HG02938 (cell line): Measurements from ENCODE around the gene CD300LF.

Experiments
- ATAC-seq: cut with Tn5 transposase; IDR thresholded peaks from one replicate; pipeline ENCODE4 v1.9.1; 2021; ENCODE audit warnings: mild to moderate bottlenecking, moderate library complexity; ENCODE audit not compliant: unreplicated experiment

The CD300LF gene

GRCh38 chr17:74691151-74691550, 21.6 kb downstream of the CD300LF start:
- ATAC-seq: no peak

- ATAC-seq: no peak
These were observed 22.3 kb downstream of the CD300LF start for GRCh38 chr17:74690409-74690825.

GRCh38 chr17:74687886-74688285, 24.8 kb downstream of the CD300LF start:
- ATAC-seq: no peak

- ATAC-seq: no peak
These were observed 26.0 kb downstream of the CD300LF start for GRCh38 chr17:74686761-74687160.

- no peak for ATAC-seq
These were observed 30.1 kb downstream of the CD300LF start for GRCh38 chr17:74682471-74683190.

- no peak for ATAC-seq
These were observed 30.7 kb downstream of the CD300LF start for GRCh38 chr17:74682028-74682427.

GRCh38 chr17:74680941-74681340, 31.8 kb downstream of the CD300LF start:
- ATAC-seq: no peak

GRCh38 chr17:74680213-74680612, 32.5 kb downstream of the CD300LF start:
- no peak for ATAC-seq

- ATAC-seq: no peak
These were observed 33.3 kb downstream of the CD300LF start for GRCh38 chr17:74679374-74679773.

GRCh38 chr17:74678541-74678940, 34.2 kb downstream of the CD300LF start:
- ATAC-seq: no peak

GRCh38 chr17:74677558-74678466, 34.9 kb downstream of the CD300LF start:
- ATAC-seq: no peak

GRCh38 chr17:74671031-74671771, 41.5 kb downstream of the CD300LF start:
- no peak for ATAC-seq

GRCh38 chr17:74670329-74670728, 42.4 kb downstream of the CD300LF start:
- ATAC-seq: no peak

- ATAC-seq: no peak
These were observed 49.2 kb downstream of the CD300LF start for GRCh38 chr17:74663561-74663960.

GRCh38 chr17:74659889-74660288, 52.8 kb downstream of the CD300LF start:
- no peak for ATAC-seq

- no peak for ATAC-seq
These were observed 54.1 kb downstream of the CD300LF start for GRCh38 chr17:74658620-74659019.

GRCh38 chr17:74654742-74655141, 58.0 kb downstream of the CD300LF start:
- no peak for ATAC-seq

- ATAC-seq: no peak
These were observed 60.7 kb downstream of the CD300LF start for GRCh38 chr17:74652020-74652419.

- ATAC-seq: no peak
These were observed 62.8 kb downstream of the CD300LF start for GRCh38 chr17:74649909-74650308.

GRCh38 chr17:74647871-74648672, 64.7 kb downstream of the CD300LF start:
- ATAC-seq: no peak

- no peak for ATAC-seq
These were observed 66.5 kb downstream of the CD300LF start for GRCh38 chr17:74646231-74646630.
